Activated naive CD4-positive, alpha-beta T cell treated with anti-CD3 and anti-CD28 coated beads, Interleukin-2, amount 50 U/mL, for 16 hours (primary cell): Measurements from ENCODE around the gene SERINC3.

ENCODE experiments used
- DNase-seq: peaks from one replicate; pipeline ENCODE4 v3.0.0-alpha.2; 2020

SERINC3 gene

DNA sequence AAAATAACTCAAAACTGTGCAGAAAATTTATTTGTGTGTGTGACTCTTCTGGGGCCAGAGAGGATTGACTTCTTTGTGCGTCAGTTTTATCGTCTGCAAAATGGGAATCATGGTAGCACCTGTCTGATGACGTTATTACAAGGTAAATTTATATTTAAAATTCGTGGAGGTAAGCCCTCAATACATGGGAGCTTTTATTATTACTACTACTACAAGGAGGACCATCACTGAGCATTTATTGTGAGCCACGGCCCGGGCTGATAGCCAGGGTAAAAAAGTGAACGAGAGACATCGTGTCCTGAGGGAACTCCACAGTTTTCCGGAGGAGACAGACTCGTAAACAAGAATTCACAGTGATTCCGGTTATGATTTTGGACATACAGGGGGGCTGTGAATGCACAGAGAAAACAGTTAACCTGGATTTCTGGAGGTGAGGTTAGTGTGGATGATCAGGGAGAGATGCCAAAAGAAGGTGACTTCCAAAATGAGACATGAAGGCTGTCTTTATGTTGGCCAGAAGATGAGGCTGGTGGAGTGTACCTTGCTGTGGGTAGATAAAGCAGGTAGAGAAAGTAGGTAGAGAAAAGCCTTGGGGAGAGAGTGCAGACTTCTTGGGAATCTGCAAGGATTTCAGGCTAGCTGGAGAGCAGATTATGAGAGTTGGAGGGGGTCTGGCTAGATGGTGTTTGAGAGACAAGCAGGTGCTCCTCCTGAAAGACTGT, 10.6 kb upstream of the SERINC3 start:
- no peak for DNase-seq

DNA sequence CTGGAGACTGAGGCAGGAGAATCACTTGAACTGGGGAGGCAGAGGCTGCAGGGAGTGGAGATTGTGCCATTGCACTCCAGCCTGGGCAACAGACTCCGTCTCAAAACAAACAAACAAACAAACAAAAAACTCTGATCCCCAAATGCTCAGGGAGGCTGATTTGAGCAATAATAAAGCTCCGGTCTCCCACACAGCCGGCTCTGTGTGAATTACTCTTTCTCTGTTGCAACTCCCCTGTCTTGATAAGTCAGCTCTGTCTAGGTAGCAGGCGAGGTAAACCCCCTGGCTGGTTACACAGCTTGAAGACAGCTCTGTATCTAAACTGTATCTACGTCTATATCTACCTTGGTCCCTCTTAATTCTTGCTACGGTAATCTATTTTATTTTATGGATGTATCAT, 6.4 kb upstream of the SERINC3 start:
- no peak for DNase-seq

DNA sequence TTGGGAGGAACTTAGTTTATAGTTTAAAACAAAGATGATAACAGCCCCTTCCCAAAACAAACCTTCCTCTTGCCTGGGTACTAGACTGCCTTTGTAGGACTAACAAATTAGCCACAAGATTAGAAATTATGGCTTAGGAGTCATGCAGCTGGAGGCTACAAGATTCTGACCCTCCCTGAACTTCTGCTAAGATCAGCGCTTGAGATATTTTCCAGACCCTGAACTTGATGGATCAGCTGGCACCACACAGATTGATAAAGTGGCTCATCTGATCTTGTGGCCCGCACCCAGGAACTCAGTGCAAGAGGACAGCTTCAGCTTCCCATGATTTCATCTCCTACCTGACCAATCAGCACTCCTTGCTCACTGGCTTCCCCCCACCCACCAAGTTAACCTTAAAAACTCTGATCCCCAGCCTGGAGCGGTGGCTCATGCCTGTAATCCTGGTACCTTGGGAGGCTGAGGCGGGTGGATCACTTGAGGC, 5.9 kb upstream of the SERINC3 start:
- DNase-seq: no peak

DNA sequence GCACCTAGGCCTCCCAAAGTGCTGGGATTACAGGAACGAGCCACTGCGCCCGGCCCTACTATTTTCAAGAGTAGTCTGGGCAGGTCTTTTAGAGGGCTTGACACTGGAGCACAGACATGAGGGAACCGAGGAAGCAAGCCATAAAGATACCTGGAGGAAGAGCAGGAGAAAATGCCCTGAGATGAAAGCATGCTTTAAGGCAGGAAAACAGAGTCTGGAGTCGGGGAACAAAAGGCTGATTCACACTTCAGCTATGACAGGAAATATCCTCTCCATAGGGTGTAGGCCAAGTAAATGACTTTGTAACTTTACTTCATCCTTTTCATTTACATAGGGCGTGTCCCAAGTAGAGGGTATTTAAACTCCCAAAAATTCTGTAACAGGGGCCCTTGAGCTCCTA, 4.3 kb upstream of the SERINC3 start:
- DNase-seq: no peak

DNA sequence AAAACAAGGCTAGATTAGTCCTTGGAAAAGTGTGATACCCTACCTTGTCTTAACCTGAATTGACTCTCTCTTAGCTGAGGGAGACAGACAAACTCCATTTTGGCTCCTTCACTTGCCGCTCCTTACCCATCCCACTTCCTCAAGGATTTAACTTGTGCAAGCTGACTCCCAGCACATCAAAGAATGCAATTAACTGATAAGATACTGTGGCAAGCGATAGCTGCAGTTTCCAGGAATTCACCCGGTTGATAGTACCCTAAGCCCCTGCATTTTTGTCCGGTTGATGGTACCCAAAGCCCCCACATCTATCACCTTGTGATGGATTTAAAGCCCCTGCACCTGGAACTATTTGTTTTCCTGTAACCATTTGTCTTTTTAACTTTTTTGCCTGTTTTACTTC, 1.9 kb upstream of the SERINC3 start:
- no peak for DNase-seq

DNA sequence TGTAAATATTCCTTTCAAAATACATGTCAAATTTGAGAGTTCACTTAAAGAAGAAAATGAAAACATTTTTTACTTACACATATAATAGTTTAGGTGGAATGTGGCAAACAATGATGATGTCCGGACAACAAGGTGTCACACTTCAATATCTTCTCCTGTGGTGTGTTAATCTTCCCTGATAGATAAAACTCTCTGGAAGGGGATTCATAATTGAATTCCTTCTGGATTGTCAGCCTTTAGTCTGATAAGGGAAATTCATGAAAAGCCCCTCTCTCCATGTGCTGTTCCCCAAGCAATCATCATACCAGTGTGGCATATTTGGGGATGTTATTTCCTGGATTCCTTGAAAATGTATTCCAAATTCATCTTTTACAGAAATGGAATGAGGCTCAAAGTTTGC, 971 bp upstream of the SERINC3 start:
- DNase-seq: no peak

DNA sequence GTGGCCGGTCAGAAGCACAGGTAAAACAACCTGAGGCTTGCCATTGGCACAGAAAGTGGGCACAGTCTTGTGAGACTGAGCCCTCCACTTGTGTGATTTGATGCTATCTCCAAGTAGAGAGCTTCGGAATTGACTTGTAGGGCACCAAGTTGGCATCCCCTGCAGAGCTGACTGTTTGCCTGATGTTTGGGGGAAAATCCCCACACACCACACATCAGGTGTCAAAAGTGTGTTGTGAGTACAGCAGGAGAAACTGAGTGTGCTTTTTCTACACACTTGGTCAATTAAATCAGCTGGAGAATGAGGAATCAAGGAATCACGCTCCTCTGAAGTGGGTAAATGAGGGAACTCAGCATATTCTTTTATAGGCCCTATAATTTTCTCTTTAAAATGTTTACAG, 989 bp downstream of the SERINC3 start:
- no peak for DNase-seq

DNA sequence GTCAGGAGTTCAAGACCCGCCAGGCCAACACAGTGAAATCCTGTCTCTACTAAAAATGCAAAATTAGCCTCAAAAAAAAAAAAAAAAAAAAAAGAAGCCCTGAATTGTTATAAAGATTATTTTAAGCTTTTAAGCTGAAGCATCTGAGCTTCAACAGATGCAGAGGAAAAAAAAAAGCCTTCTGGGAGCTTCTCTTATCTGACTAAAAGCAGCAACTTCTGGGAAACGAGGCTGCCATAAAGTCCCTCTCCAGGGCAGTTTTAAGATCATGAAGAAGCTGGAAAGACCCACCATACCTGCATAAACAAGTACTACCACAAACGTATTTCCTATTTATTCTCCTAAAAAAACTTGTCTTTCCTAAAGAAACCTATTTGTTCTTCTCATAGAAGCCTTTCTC, 3.6 kb downstream of the SERINC3 start:
- DNase-seq: no peak

DNA sequence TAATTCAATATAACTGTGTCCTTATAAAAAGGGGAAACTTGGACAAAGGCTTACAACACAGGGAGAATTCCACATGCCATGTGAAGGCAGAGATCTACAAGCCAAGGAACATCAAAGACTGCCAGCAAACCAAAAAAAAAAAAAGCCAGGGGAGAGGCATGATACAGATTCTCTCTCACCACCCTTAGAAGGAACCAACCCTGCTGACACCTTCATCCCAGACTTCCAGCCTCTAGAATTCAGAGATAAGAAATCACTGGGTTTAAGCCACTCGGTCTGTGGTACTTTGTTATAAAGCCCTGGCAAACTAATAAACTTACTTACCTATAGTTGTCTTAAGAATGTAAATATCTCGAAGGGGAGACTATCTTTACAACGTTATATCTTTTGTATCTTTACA, 4.4 kb downstream of the SERINC3 start:
- DNase-seq: no peak

DNA sequence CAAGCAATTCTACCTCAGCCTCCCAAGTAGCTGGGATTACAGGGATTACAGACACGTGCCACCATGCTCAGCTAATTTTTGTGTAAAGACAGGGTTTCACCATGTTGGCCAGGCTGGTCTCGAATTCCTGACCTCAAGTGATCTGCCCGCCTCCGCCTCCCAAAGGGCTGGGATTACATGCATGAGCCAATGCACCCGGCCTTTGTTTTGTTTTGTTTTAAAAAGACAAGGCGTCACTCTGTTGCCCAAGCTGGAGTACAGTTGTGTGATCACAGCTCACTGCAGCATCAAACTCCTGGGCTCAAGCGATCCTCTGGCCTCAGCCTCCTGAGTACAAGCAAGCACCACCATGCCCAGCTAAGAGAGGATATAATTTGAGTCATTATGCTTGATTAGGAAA, 5.4 kb downstream of the SERINC3 start:
- no peak for DNase-seq

DNA sequence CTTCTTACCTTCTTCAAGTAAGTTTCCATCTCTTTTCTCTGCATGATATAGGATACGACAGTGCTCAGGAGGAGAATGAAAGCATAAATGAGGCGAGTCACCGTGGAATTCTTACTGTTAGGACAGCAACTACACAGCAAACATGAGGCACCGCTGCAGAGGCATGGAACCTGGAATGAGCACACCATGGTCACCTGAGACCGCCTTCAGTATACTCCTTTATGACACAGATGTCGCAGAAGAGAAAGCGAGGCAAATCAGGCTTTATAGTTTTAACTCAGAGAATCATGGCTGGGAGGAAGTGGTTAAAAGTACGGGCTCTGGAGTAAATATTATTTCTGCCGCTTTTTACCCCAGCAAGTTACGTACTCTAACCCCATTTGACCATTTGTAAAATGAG, 8.0 kb downstream of the SERINC3 start:
- no peak for DNase-seq

DNA sequence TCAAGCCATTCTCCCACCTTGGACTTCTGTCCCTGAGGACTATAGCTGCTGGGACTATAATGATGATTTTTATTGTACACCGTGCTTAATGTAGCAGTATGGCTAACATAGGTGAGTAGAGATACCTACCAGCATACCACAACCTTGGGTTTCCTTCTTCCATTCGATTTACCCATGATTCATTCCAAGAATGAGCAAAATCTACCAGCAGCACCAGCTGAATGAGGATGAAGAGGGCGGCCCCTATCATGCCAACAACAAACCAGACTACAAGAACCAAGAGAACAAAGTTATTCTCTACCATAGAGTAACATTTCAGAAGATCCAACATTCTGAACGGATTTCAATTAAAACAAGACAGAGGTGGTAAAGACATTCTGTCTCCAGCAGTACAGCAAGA, 12.1 kb downstream of the SERINC3 start:
- no peak for DNase-seq

DNA sequence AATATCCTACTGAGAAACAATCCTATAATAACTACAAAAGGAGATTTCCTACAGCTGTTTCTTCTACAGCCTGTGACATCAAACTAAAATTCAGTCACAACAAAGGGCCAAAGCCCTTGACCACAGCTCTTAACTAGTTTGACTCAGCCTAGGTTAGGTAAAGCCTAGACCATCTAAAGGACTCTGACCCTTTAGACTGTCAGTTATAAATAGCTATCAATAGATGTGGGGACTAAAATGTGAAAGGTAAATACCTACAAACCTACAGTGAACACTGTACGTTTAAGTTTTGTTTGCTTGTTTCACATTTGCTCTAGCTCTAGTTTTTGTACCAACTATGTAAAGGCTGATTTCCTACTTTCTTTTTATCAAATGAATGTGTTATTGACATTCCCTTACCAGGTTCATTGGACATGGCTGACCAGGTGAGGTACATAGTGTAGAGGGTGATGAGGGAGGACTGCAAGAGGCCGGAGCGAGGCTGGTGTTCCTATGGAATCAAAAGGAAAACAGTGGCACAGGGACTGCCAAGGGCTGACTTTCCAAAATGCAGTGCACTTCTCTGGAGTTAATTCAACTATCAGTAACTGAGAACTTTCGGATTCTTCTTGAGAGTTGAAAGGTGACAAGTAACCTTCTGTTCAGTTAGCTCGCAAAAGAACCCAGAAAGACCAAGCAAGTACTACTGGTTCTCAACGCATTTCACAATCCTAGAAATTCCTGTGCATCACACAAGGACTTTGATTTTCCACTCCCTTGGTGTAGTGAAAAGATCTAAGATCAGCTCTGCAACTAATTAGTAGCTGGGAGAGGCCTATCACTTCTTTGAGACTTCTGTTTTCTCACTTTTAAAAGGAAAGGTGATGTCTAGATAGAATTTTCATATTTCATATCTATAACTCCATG, 17.2 kb downstream of the SERINC3 start:
- no peak for DNase-seq

DNA sequence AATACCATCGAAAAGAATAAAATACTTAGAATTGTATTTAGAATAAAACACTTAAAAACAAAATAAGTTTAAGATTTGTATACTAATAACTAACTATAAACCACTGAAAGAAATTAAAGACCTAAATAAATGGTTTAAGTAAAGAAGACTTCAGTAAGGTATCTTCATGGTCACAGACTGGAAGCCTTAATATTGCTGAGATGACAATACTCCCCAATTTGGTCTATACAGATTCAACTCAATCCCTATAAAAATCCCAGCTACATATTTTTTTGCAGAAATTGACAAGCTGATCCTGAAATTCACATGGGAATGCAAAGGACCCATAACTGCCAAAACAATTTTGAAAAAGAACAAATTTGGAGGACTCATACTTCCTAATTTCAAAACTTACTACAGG, 18.9 kb downstream of the SERINC3 start:
- no peak for DNase-seq

DNA sequence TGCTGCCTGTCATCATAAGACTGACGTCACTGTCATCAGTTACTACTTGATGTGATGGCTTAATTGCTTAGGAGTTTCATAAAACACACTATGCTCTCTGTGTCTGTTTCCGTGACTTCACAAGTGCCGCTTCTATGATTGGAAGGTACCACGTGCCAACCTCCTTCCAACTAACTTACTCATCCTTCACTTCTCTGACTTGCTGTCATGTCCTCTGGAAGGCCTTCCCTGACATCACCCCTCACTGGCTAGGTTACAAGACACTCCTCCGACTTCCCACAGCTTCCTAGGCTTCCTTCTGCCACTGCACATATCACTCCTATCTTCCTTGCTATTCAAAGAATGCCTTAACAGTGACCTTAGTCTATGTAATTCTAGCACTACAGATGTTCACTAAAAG, 20.4 kb downstream of the SERINC3 start:
- no peak for DNase-seq

DNA sequence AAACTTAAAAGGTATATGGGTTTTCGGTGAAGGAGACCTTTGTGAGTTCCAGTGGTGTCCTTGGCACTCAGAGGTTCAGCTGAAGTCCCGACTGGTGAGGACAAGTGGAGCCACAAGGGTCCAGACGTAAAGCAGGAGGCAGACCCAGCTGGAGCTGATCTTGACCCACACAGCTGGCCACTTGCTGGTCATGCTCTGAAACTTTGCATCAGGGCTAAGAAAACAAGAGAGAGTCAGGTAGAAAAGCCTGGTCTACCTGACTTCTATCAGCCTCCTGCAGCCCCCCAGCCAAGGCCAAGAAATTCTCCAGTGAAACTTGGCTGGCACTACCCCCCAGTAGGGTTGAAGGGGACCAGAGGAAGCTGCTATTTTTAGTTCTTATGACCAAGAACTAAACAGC, 21.6 kb downstream of the SERINC3 start:
- DNase-seq: no peak

DNA sequence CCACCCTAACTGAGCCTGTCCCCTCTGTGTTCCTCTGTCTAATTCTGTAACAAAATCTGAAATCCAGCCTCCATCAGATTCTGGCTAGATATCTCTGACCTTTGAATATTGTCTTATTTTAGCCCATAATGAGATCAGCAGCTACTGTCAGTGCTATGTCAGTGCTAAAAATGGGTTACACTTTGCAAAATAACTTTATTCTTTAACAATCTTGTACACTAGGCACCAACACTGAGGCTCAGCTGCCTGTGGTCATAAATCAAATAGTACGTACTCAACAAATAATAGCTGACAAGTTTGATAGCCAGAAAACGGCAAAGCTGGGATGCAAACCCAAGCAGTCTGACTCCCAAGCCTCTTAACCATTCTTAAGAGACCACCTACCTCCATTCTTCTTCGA, 24.1 kb downstream of the SERINC3 start:
- DNase-seq: no peak

DNA sequence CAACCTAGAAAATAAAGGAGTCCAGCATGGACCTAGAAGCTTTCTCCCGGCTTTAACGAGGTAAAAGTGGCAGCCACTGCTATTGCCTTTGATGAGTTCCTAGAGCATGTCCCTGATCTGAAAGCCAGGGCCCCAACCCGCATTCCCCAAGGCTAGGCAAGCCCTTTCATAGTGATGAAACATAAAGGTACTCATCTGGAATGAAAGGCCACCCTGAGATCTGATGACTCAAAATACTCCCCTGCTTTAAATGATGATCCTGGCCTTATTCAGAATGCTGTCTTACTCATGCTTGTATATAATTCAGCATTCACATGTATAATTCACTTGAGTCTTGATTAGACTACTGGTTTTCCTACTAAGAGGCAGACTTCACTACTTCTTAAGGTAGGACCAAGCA, 24.9 kb downstream of the SERINC3 start:
- DNase-seq: peak; percentile 52

DNA sequence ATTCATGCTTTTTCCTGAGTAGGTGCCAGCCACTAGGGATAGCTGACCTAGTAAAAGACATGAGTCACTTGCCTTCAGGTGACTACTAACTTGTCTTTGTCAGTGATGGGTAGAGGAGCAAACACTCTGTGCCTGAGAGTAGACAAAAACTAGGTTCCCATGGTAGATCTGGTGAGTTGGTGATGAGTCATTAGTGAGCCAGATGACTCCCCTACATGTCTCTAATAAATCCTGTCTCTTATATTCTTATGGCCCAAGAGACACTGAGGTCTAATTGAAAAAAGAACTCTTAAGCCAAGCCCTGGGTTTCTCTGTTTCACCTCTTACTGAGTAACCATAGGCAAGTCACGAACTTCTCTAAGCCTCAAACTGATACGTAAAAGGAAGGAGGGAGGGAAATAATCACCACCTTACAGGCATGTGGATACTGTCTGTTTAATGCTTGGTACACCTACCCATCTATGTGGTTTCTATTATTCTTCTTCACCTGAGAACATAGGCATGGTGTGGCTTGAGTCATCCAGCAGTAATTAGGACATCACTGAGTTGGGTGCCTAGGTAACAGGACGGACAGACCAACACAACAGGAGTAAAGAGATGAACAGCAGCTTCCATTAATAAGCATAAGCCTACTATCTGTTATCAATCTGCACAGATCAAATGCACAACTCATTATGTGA, 25.9 kb downstream of the SERINC3 start:
- DNase-seq: no peak

DNA sequence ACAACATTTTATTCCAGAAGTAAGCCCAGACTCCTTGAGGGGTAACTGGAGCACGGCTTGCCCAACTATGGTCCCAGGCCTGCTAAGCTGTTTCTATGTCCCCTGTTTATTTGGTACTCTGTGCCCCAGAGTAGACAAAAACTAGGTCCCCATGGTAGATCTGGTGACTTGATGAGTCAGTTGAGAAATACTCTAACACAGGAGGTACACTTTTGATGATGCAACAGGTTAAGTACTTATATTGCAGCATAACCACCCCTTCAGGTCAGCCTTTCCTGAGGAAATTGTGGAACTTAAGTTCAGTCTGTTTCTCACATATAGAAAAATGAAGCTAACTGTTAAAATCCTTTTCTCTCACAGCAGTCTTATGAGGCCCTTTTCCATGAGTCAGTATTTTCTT, 26.6 kb downstream of the SERINC3 start:
- DNase-seq: no peak

DNA sequence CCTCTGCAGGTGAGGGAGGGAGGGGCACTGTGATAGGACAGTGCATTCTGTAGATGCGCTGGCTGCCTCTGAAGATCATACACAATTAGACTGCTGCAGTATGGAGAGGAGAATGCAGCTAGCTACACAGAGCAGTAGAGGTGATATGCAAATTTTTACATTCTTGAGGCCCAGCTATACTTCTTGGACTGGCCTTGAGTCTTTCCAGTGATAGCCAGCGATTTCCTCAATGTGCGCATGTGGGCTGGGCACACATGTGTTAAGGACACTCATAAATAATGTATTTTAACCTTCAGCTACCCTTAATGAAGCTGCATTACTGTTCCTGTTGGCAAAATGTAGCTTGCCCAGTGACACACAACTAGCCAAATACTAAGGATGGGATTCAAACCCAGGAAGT, 27.2 kb downstream of the SERINC3 start:
- DNase-seq: no peak

DNA sequence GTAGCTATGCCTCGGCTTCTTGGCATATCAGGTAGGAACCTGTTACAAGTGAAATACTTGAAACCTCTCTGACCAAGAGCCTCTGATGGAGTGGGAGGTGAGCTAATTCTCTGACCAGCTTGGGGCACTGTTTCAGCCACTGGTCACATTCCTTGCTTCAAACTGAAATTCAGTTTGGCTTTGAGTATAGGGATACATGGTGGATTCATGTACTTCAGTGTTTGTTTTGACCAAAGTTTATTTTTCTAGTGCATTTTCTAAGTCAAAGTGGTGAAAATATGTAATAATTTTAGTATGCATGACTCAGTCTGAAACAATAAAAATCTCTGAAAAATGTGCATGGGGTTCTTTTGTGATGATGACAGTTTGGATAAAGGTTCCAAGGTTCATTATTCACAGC, 27.6 kb downstream of the SERINC3 start:
- no peak for DNase-seq

DNA sequence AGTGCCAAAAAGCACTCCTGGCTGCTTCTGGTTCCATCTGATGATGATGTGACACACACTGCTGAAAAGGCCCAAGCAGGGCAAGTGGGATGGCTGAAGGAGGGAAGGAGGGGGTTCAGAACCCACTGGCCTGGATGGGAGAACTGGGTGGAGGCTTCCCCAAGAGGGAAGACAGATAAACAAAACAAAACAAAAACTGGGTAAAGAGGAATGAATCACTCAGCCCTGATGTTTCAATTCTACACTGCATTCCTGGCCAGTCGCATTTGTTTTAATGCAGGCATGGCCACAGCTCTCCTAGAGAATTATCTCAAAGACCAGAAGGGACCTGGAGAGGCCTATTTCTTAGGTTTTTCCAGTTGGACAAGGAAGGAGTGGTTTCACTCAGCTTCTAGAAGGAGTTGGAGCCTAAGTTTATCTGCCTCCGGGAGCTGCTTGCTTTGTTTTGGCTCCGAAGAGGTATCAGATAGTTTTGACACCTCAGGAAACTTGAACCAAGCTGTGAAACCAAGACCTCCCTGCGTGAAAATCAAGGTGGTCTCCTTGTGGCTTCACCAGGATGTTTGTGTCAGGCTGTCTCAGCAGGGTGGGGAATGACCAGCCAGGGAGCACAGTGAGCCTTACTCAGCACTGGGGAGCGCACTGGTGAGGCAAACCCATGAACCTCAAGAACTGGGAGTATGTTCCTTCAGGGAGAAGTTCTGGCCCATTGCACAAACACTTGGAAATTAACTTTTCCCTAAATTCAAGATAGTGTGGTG, 30.1 kb downstream of the SERINC3 start:
- DNase-seq: no peak
